GM12864 (cell line): ENCODE measurements around the gene LAMA2.

Source experiments
- DNase-seq: peaks from one replicate; pipeline ENCODE4 v3.0.0-alpha.2; 2011; ENCODE audit warnings: low read depth
- H3K4me3 ChIP-seq: 2 replicates; pipeline ENCODE4 v1.5.1; 2011; ENCODE audit warnings: mild to moderate bottlenecking, low read depth, low read length, control low read depth
- CTCF ChIP-seq: IDR thresholded peaks from 2 replicates; pipeline ENCODE4 v1.5.1; 2011; ENCODE audit warnings: low read depth, mild to moderate bottlenecking, moderate library complexity, low read length, control low read depth, inconsistent platforms; ENCODE audit errors: missing control alignments

Gene LAMA2

GRCh38 chr6:129239825-129240491 is 357.0 kb downstream of the LAMA2 start:
- no peak overlapping the region for H3K4me3 ChIP-seq
- TF ChIP-seq CTCF, result no peak
- no peak for DNase-seq

- no peak for TF ChIP-seq CTCF
- no peak overlapping the region for H3K4me3 ChIP-seq
- no peak for DNase-seq
Measured at GRCh38 chr6:129240492-129240853, 357.5 kb downstream of the LAMA2 start.

DNA sequence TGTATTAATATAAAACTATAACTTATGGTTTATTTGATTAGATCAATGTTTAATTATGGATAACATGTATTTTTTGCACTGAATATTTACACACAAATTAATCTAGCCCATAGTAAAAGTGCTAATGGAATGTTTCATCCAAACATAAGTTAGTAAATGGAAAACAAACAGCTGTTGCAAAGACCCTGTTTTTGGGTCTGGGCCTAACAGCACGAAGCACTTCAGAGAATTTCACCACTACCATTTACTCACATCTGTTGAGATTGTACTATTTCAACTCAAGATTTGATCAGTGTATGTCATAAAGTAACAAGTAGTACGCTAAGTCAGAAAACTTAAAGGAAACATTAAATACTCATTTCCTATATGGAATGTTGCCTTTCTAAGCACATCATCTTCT is 359.6 kb downstream of the LAMA2 start:
- H3K4me3 ChIP-seq, result no peak overlapping the region
- DNase-seq, result no peak
- no peak for TF ChIP-seq CTCF

- TF ChIP-seq CTCF, result no peak
- no peak for DNase-seq
- H3K4me3 ChIP-seq, result no peak overlapping the region
Measured at GRCh38 chr6:129243377-129243776, 360.4 kb downstream of the LAMA2 start.

DNA sequence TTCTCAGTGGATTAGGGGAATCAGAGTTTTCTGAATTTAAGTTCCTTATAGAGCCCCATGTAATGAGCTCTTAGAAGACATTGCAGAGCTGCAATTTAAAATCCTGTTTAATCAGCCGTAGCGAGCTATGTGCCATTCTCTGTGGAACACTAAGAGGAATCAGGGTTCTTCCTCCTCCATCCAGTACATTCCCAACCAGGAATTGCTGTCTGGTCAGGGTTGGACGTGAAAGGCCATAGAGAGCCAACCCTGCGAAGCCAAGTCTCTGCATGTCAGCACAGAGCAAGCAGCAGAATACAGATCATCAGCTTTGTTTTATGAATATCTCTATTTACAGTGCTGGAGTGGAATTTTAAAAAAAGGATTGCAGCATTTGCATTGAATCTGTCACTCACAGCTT is 366.0 kb downstream of the LAMA2 start:
- no peak for TF ChIP-seq CTCF

GRCh38 chr6:129251669-129252376 is 368.9 kb downstream of the LAMA2 start:
- no peak overlapping the region for H3K4me3 ChIP-seq
- TF ChIP-seq CTCF, result peak; percentile 80
- peak; percentile 37 for DNase-seq

More for the DNA sequence above, 366.0 kb downstream of the LAMA2 start:
- no peak for DNase-seq
- H3K4me3 ChIP-seq, result no peak overlapping the region
